ENCODE measurements around the gene CREB3L2. TPM values are rescaled to one million over a fixed set of nuclear protein-coding genes. Genes with fewer than 3 reads are reported as not detected.
"Not testable (repeated sequence)": the region's sequence is repeated elsewhere in the genome, so short reads cannot be mapped to it uniquely, and the experiment has no call there.

The CREB3L2 gene
- total RNA-seq, 4 donors from 2014 or later, result 2.8 to 12.0 (median 5.4) TPM

GRCh38 chr7:137836113-137836509 is 165.8 kb downstream of the CREB3L2 start:
- no peak for ATAC-seq
- DNase-seq, result no peak
- no peaks in the 10 kb centered on the region for H3K4me1 ChIP-seq
- no peaks in the 10 kb centered on the region for H3K27me3 ChIP-seq
- H3K27ac ChIP-seq, result no peak overlapping the region
- no peaks in the 10 kb centered on the region for H3K36me3 ChIP-seq
- intact Hi-C loops (cut with DNase I; ENCODE audit: low total_unique reads), result no loop called here
- TF ChIP-seq POLR2A (IDR thresholded peaks at IDR 0.05) (no peak), CTCF (IDR thresholded peaks at IDR 0.05 in 4 of 5, conservative IDR thresholded peaks at IDR 0.05 in 1 of 5) (no peak)
- H3K9me3 ChIP-seq, result peaks cover 0 to 11% (median 0%) of the 10 kb centered on the region in 3 donors
- in situ Hi-C loops (cut with MboI; ENCODE audit: low sequenced_read_pairs in 4 of 4), result no loop called here
- H3K4me3 ChIP-seq, result no peak overlapping the region

GRCh38 chr7:137835486-137836112 is 166.3 kb downstream of the CREB3L2 start:
- Histone ChIP-seq H3K4me3 (no peak overlapping the region), H3K9me3 (peaks cover 0 to 11% (median 0%) of the 10 kb centered on the region in 3 donors), H3K36me3 (no peaks in the 10 kb centered on the region), H3K27me3 (no peaks in the 10 kb centered on the region), H3K4me1 (no peaks in the 10 kb centered on the region), H3K27ac (no peak overlapping the region)
- intact Hi-C loops (cut with DNase I; ENCODE audit: low total_unique reads) (no loop called here), in situ Hi-C loops (cut with MboI; ENCODE audit: low sequenced_read_pairs in 4 of 4) (no loop called here)
- DNase-seq (no peak), ATAC-seq (no peak)
- TF ChIP-seq POLR2A (IDR thresholded peaks at IDR 0.05) (no peak), CTCF (IDR thresholded peaks at IDR 0.05 in 4 of 5, conservative IDR thresholded peaks at IDR 0.05 in 1 of 5) (no peak)

DNA sequence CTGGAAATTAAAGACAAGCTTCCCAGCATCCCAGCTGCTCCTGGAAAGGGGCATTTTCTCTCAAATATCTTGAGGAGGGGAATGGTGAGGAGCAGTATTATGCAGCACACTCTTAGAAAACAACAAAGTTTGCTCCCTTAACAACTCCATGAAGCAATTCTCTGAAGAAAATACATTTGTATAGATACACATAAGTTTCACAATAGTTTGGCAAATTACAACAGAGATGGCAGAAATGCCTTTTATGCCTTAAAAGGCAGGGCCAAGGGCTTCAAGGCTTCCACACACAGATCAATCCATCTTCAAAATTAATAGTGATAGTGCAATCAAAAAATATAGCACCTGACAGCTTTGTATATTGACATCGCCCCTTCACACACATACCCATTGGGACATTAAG is 167.3 kb downstream of the CREB3L2 start:
- TF ChIP-seq CTCF (IDR thresholded peaks at IDR 0.05 in 4 of 5, conservative IDR thresholded peaks at IDR 0.05 in 1 of 5) (no peak), POLR2A (IDR thresholded peaks at IDR 0.05) (no peak)
- in situ Hi-C loops (cut with MboI; ENCODE audit: low sequenced_read_pairs in 4 of 4) (no loop called here), intact Hi-C loops (cut with DNase I; ENCODE audit: low total_unique reads) (no loop called here)
- ATAC-seq (no peak), DNase-seq (no peak)
- H3K4me1 ChIP-seq, result no peaks in the 10 kb centered on the region
- H3K4me3 ChIP-seq, result no peak overlapping the region
- H3K27me3 ChIP-seq, result no peaks in the 10 kb centered on the region
- no peaks in the 10 kb centered on the region for H3K36me3 ChIP-seq
- peaks cover 0 to 11% (median 0%) of the 10 kb centered on the region in 3 donors for H3K9me3 ChIP-seq
- H3K27ac ChIP-seq, result no peak overlapping the region

GRCh38 chr7:137832990-137833389 is 168.9 kb downstream of the CREB3L2 start:
- in situ Hi-C loops (cut with MboI; ENCODE audit: low sequenced_read_pairs in 4 of 4); intact Hi-C loops (cut with DNase I; ENCODE audit: low total_unique reads): not testable (repeated sequence)

DNA sequence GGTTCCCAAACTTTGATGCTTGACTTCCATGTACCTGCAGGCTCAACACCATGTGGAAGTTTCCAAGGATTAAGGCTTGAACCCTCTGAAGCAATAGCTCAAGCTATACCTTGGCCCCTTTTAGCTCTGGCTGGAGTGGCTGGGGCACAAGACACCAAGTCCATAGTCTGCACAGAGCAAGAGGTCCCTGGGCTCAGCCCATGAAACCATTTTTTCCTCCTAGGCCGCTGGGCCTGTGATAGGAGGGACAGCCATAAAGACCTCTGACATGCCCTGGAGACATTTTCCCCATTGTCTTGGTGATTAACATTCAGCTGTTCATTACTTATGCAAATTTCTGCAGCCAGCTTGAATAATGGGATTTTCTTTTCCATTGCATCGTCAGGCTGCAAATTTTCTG is 169.5 kb downstream of the CREB3L2 start:
- intact Hi-C loops (cut with DNase I; ENCODE audit: low total_unique reads) (no loop called here), in situ Hi-C loops (cut with MboI; ENCODE audit: low sequenced_read_pairs in 4 of 4) (no loop called here)
- Histone ChIP-seq H3K27ac (no peak overlapping the region), H3K4me1 (peaks cover 0 to 6% of the 10 kb centered on the region in 2 donors), H3K27me3 (no peaks in the 10 kb centered on the region), H3K9me3 (peaks cover 0 to 11% (median 0%) of the 10 kb centered on the region in 3 donors), H3K4me3 (no peak overlapping the region), H3K36me3 (no peaks in the 10 kb centered on the region)
- ATAC-seq (no peak), DNase-seq (no peak)
- no peak for TF ChIP-seq CTCF (IDR thresholded peaks at IDR 0.05 in 4 of 5, conservative IDR thresholded peaks at IDR 0.05 in 1 of 5)
- TF ChIP-seq POLR2A (IDR thresholded peaks at IDR 0.05), result no peak

More at GRCh38 chr7:137832990-137833389, 168.9 kb downstream of the CREB3L2 start:
- peaks cover 0 to 11% (median 0%) of the 10 kb centered on the region in 3 donors for H3K9me3 ChIP-seq
- H3K27me3 ChIP-seq, H3K27ac ChIP-seq, H3K4me1 ChIP-seq, ATAC-seq, DNase-seq, H3K4me3 ChIP-seq, H3K36me3 ChIP-seq: not testable (repeated sequence)

GRCh38 chr7:137831555-137831954 is 170.3 kb downstream of the CREB3L2 start:
- H3K27me3 ChIP-seq; H3K36me3 ChIP-seq; DNase-seq; H3K4me1 ChIP-seq; H3K4me3 ChIP-seq; ATAC-seq; in situ Hi-C loops (cut with MboI; ENCODE audit: low sequenced_read_pairs in 4 of 4); H3K27ac ChIP-seq; intact Hi-C loops (cut with DNase I; ENCODE audit: low total_unique reads): not testable (repeated sequence)
- peaks cover 0 to 11% (median 0%) of the 10 kb centered on the region in 3 donors for H3K9me3 ChIP-seq
